GM23338 (cell line): ENCODE measurements around the gene CFAP97D2. TPM values are rescaled to one million over a fixed set of nuclear protein-coding genes. Genes with fewer than 3 reads are reported as not detected.

Experiments used
- ATAC-seq: fragments of 200-7000 bp; cut with Tn5 transposase; 3 replicates; pipeline ENCODE4 v1.9.1; 2020
- DNase-seq: peaks from one replicate; pipeline ENCODE4 v3.0.0-alpha.2; 2015; ENCODE audit warnings: low spot score
- H2AFZ ChIP-seq: fragments of 200-600 bp; sonication (generic); 2 replicates; pipeline ENCODE4 v1.8.0; 2016; ENCODE audit warnings: antibody characterized with exemption, mild to moderate bottlenecking, moderate library complexity
- H3F3A ChIP-seq: fragments of 200-600 bp; sonication (generic); replicated peaks from 2 replicates; pipeline ENCODE4 v1.8.0; 2017; ENCODE audit warnings: antibody characterized with exemption, mixed run types, low read depth
- H3K27ac ChIP-seq: fragments of 200-600 bp; sonication (generic); 2 replicates; pipeline ENCODE4 v1.6.1; 2016; ENCODE audit warnings: low read depth
- H3K27me3 ChIP-seq: fragments of 200-600 bp; sonication (generic); 2 replicates; pipeline ENCODE4 v1.8.0; 2016; ENCODE audit warnings: mild to moderate bottlenecking, mixed run types, moderate library complexity; ENCODE audit not compliant: insufficient read depth
- H3K36me3 ChIP-seq: fragments of 200-600 bp; sonication (generic); 2 replicates; pipeline ENCODE4 v1.8.0; 2016; ENCODE audit warnings: mild to moderate bottlenecking; ENCODE audit not compliant: insufficient read depth
- H3K4me1 ChIP-seq: fragments of 200-600 bp; sonication (generic); 2 replicates; pipeline ENCODE4 v1.8.0; 2016; ENCODE audit warnings: mild to moderate bottlenecking, moderate library complexity; ENCODE audit not compliant: insufficient read depth
- H3K4me2 ChIP-seq: fragments of 200-600 bp; sonication (generic); 2 replicates; pipeline ENCODE4 v1.7.1; 2017; ENCODE audit warnings: mixed run types
- H3K4me3 ChIP-seq: fragments of 200-600 bp; sonication (generic); 2 replicates; pipeline ENCODE4 v1.6.1; 2016; ENCODE audit warnings: mixed run types
- H3K79me2 ChIP-seq: fragments of 200-600 bp; sonication (generic); replicated peaks from 2 replicates; pipeline ENCODE4 v1.8.0; 2017; ENCODE audit warnings: mild to moderate bottlenecking; ENCODE audit not compliant: insufficient read depth
- H3K9me2 ChIP-seq: fragments of 200-600 bp; sonication (generic); 2 replicates; pipeline ENCODE4 v1.8.0; 2017; ENCODE audit not compliant: insufficient read depth
- H4K20me1 ChIP-seq: fragments of 200-600 bp; sonication (generic); replicated peaks from 2 replicates; pipeline ENCODE4 v1.8.0; 2017; ENCODE audit warnings: mild to moderate bottlenecking; ENCODE audit not compliant: insufficient read depth
- H3K27ac Mint-ChIP-seq: 2 replicates; pipeline ENCODE4 v1.8.0; 2020; ENCODE audit warnings: inconsistent platforms, mild to moderate bottlenecking, moderate library complexity, mixed read lengths
- H3K27me3 Mint-ChIP-seq: 3 replicates; pipeline ENCODE4 v1.8.0; 2022; ENCODE audit warnings: low read depth, mild to moderate bottlenecking, moderate library complexity, mixed read lengths, inconsistent platforms; ENCODE audit not compliant: insufficient read depth, poor library complexity
- H3K36me3 Mint-ChIP-seq: 3 replicates; pipeline ENCODE4 v1.8.0; 2021; ENCODE audit warnings: low read depth, mild to moderate bottlenecking, inconsistent platforms, moderate library complexity, mixed read lengths
- H3K4me1 Mint-ChIP-seq: 3 replicates; pipeline ENCODE4 v1.8.0; 2020; ENCODE audit warnings: mild to moderate bottlenecking, inconsistent platforms, mixed read lengths
- H3K4me3 Mint-ChIP-seq: 3 replicates; pipeline ENCODE4 v1.8.0; 2021; ENCODE audit warnings: moderate library complexity, mild to moderate bottlenecking, inconsistent platforms, mixed read lengths
- H3K9me3 Mint-ChIP-seq: 3 replicates; pipeline ENCODE4 v1.8.0; 2020; ENCODE audit warnings: moderate library complexity, mild to moderate bottlenecking, inconsistent platforms, mixed read lengths
- CTCF ChIP-seq, 2 experiments: fragments of 200-600 bp in 1 of 2; sonication (generic) in 1 of 2; conservative IDR thresholded peaks; 2 replicates each; pipeline versions ENCODE4 v1.5.1 to v1.6.1; 2016 to 2017; ENCODE audit warnings: antibody characterized with exemption in 2 of 2, low read depth in 2 of 2, mild to moderate bottlenecking in 2 of 2, moderate library complexity in 1 of 2
- EZH2phosphoT487 ChIP-seq: fragments of 200-600 bp; sonication (generic); IDR thresholded peaks from one replicate; pipeline ENCODE4 v1.8.1; 2018; ENCODE audit warnings: antibody characterized with exemption; ENCODE audit not compliant: unreplicated experiment
- REST ChIP-seq: IDR thresholded peaks from one replicate; pipeline ENCODE4 v1.6.1; 2018; ENCODE audit warnings: antibody characterized with exemption; ENCODE audit not compliant: unreplicated experiment
- polyA plus RNA-seq: library from polyadenylated mRNA; unstranded; fragments of >200 nt; fragmentation: Nextera tagmentation; extraction: Ambion mirVana; gene quantifications from 2 replicates; pipeline ENCODE4 v1.2.1, GENCODE V29; 2016
- total RNA-seq: library from RNA; depleted of rRNA; stranded (reverse); fragments of >200 nt; shearing (Covaris generic); gene quantifications from 2 replicates; pipeline ENCODE4 v1.2.3, GENCODE V29; 2014
- TF ChIP-seq, protein P1 (sequence below): fragments of 250-450 bp; sonication (Bioruptor Pico); IDR thresholded peaks from 2 replicates; pipeline ENCODE4 v1.5.0; 2020; ENCODE audit warnings: mild to moderate bottlenecking, moderate library complexity

The CFAP97D2 gene
- total and polyA plus RNA-seq, 2 experiments from 2014 or later = not detected

- H3K9me2 ChIP-seq = no peaks in the 10 kb centered on the region
- H2AFZ ChIP-seq = no peak overlapping the region
- TF ChIP-seq REST (no peak), CTCF (conservative IDR thresholded peaks at IDR 0.05; ENCODE audit: low read depth in 2 of 2) (no peak), EZH2phosphoT487 (no peak)
- TF ChIP-seq, protein P1, sequence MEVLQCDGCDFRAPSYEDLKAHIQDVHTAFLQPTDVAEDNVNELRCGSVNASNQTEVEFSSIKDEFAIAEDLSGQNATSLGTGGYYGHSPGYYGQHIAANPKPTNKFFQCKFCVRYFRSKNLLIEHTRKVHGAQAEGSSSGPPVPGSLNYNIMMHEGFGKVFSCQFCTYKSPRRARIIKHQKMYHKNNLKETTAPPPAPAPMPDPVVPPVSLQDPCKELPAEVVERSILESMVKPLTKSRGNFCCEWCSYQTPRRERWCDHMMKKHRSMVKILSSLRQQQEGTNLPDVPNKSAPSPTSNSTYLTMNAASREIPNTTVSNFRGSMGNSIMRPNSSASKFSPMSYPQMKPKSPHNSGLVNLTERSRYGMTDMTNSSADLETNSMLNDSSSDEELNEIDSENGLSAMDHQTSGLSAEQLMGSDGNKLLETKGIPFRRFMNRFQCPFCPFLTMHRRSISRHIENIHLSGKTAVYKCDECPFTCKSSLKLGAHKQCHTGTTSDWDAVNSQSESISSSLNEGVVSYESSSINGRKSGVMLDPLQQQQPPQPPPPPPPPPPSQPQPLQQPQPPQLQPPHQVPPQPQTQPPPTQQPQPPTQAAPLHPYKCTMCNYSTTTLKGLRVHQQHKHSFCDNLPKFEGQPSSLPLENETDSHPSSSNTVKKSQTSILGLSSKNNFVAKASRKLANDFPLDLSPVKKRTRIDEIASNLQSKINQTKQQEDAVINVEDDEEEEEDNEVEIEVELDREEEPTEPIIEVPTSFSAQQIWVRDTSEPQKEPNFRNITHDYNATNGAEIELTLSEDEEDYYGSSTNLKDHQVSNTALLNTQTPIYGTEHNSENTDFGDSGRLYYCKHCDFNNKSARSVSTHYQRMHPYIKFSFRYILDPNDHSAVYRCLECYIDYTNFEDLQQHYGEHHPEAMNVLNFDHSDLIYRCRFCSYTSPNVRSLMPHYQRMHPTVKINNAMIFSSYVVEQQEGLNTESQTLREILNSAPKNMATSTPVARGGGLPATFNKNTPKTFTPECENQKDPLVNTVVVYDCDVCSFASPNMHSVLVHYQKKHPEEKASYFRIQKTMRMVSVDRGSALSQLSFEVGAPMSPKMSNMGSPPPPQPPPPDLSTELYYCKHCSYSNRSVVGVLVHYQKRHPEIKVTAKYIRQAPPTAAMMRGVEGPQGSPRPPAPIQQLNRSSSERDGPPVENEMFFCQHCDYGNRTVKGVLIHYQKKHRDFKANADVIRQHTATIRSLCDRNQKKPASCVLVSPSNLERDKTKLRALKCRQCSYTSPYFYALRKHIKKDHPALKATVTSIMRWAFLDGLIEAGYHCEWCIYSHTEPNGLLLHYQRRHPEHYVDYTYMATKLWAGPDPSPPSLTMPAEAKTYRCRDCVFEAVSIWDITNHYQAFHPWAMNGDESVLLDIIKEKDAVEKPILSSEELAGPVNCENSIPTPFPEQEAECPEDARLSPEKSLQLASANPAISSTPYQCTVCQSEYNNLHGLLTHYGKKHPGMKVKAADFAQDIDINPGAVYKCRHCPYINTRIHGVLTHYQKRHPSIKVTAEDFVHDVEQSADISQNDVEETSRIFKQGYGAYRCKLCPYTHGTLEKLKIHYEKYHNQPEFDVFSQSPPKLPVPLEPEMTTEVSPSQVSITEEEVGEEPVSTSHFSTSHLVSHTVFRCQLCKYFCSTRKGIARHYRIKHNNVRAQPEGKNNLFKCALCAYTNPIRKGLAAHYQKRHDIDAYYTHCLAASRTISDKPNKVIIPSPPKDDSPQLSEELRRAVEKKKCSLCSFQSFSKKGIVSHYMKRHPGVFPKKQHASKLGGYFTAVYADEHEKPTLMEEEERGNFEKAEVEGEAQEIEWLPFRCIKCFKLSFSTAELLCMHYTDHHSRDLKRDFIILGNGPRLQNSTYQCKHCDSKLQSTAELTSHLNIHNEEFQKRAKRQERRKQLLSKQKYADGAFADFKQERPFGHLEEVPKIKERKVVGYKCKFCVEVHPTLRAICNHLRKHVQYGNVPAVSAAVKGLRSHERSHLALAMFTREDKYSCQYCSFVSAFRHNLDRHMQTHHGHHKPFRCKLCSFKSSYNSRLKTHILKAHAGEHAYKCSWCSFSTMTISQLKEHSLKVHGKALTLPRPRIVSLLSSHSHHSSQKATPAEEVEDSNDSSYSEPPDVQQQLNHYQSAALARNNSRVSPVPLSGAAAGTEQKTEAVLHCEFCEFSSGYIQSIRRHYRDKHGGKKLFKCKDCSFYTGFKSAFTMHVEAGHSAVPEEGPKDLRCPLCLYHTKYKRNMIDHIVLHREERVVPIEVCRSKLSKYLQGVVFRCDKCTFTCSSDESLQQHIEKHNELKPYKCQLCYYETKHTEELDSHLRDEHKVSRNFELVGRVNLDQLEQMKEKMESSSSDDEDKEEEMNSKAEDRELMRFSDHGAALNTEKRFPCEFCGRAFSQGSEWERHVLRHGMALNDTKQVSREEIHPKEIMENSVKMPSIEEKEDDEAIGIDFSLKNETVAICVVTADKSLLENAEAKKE (CRISPR knock-in tag) = no peak
- no peaks in the 10 kb centered on the region for H4K20me1 ChIP-seq
- no peaks in the 10 kb centered on the region for H3K79me2 ChIP-seq
- Mint-ChIP-seq H3K27ac (no peak overlapping the region), H3K27me3 (peaks cover 18% of the 10 kb centered on the region), H3K4me1 (peaks cover 45% of the 10 kb centered on the region), H3K36me3 (no peaks in the 10 kb centered on the region), H3K4me3 (no peak overlapping the region), H3K9me3 (no peaks in the 10 kb centered on the region; the same call in 2 of the 3 replicates)
- ATAC-seq (no peak), DNase-seq (no peak)
- no peaks in the 10 kb centered on the region for H3K36me3 ChIP-seq
- no peak overlapping the region for H3K4me3 ChIP-seq
- H3K4me2 ChIP-seq = no peak overlapping the region
- H3K27ac ChIP-seq = no peak overlapping the region
- peaks cover 38% of the 10 kb centered on the region for H3K4me1 ChIP-seq
- no peaks in the 10 kb centered on the region for H3K27me3 ChIP-seq
- H3F3A ChIP-seq = peaks cover 17% of the 10 kb centered on the region
These were observed 46.6 kb downstream of the CFAP97D2 start for GRCh38 chr13:114225610-114226009.
